ENCODE measurements around the gene DPH3. TPM values are rescaled to one million over a fixed set of nuclear protein-coding genes. Genes with fewer than 3 reads are reported as not detected.

Gene DPH3
- total and polyA plus RNA-seq, 9 of the 15 experiments (the other 6 are each of a cell fraction or from before 2014, with no cell fraction given): 15.9 to 131 (median 38.7) TPM

GRCh38 chr3:16309558-16309957, 44.8 kb upstream of the DPH3 start (continued):
- no peak for TF ChIP-seq MED1 (CRISPR knock-in tag; IDR thresholded peaks at IDR 0.05; ENCODE audit: borderline replicate concordance)
- peak; percentile 97 for TF ChIP-seq MEIS2 (IDR thresholded peaks at IDR 0.05; ENCODE audit: partially characterized antibody)
- 0 out of 2 replicates have a peak, but pooled peaks have one; percentile 30 for TF ChIP-seq RNF2 (IDR thresholded peaks at IDR 0.05)
- 0 out of 4 replicates have a peak, but pooled peaks of 1 of the 2 experiments have one; percentile 45 for TF ChIP-seq TBL1XR1 (IDR thresholded peaks at IDR 0.05; ENCODE audit: low read length in 2 of 2)
- TF ChIP-seq BMI1 (IDR thresholded peaks at IDR 0.05; ENCODE audit: low read length): no peak
- no peak for TF ChIP-seq XRCC4 (IDR thresholded peaks at IDR 0.05; ENCODE audit: extremely low read depth, insufficient read depth, insufficient read length)
- 0 out of 2 replicates have a peak, but pooled peaks have one; percentile 59 for TF ChIP-seq GATAD2A (IDR thresholded peaks at IDR 0.05)
- TF ChIP-seq CREM (IDR thresholded peaks at IDR 0.05; ENCODE audit: low read depth): peak; percentile 53; the same call in 1 of the 2 replicates
- no peak for TF ChIP-seq CREBBP (IDR thresholded peaks at IDR 0.05; ENCODE audit: low read depth, low read length)
- peak; percentile 99 for TF ChIP-seq DPF2 (IDR thresholded peaks at IDR 0.05)
- peak; percentile 88 for TF ChIP-seq PKNOX1 (IDR thresholded peaks at IDR 0.05)
- TF ChIP-seq MTA1 (IDR thresholded peaks at IDR 0.05; ENCODE audit: borderline replicate concordance): peak; percentile 24; the same call in 1 of the 2 replicates
- TF ChIP-seq GTF2E2 (tag; IDR thresholded peaks at IDR 0.05): no peak
- peak; percentile 84 for TF ChIP-seq ETV5 (CRISPR knock-in tag; IDR thresholded peaks at IDR 0.05; ENCODE audit: low read depth)
- no peak for TF ChIP-seq ZBTB7A (IDR thresholded peaks at IDR 0.05; ENCODE audit: borderline replicate concordance, control insufficient read depth, low read depth, low read length)
- TF ChIP-seq CEBPZ (IDR thresholded peaks at IDR 0.05; ENCODE audit: borderline replicate concordance, low read depth, low read length): no peak
- TF ChIP-seq GMEB1 (CRISPR knock-in tag; IDR thresholded peaks at IDR 0.05): no peak
- TF ChIP-seq ZMIZ1 (IDR thresholded peaks at IDR 0.05; ENCODE audit: low read depth in 2 of 2, low read length in 2 of 2): peak in 1 of 2 experiments; percentile 45; a peak in 1 of 4 replicates
- 0 out of 2 replicates have a peak, but pooled peaks have one; percentile 44 for TF ChIP-seq GABPA (tag; conservative IDR thresholded peaks at IDR 0.05; ENCODE audit: low read depth)

Measured in K562 (cell line).